COLO668 (cell line): ENCODE data around the gene SIPA1L3.

ENCODE experiments used
- DNase-seq: peaks from one replicate; lab custom pipeline; 2025; ENCODE audit not compliant: unreplicated experiment; lab: John Stamatoyannopoulos, UW

SIPA1L3 gene

DNA sequence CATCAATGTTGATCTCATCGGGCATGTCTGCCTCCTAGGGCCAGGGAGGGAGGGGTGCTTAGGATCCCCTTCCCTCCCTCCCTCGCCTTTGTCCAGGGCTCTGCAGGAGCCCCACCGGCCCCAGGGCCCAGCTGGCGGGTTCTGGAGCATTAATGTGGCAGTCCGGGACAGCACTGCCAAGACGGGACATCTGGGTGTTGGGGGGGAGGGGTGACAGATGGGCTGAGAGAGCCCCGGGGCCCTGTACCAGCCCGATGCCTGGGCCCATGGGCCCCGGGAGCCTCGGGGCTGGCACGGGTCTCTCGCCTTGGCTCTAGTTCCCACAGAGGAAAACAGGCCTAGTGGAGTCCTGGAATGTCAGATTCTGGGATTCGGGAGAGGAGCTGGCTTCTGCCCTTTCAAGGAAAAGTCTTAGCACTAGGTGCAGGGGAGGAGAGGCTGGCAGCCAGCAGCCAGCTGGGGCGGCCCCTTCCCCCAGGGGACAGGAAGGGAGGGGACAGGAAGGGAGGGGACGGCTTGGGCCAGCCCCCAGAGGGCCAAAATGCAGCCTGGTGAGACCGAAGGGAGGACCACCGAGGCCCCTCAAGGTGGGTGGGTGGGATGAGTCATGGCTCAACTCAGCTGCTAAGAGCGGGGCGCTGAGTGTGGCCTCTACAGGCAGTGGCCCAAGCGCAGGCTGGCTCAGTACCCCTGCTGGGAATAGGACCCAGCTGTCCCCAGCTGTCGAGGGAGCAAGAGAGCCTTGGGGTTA, 346.1 kb downstream of the SIPA1L3 start:
- no peak for DNase-seq

DNA sequence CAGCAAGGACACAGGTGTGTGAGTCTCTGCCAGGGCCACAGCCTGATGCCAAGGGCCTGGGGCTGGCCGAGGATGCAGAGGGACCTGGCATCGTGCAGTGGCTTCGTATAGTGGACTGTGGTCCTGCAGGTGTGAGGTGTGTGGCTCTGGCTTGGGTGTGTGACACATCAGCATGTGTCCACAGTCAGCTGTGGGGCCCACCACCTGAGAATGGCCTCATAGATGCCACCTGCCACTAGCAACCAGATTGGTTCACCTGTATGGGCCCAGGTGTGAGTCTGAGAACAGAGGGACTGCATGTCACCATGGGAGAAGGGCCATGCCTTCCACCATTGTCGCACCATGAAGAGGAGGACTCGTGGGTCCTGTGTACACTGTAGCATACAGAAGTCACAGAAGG, 346.8 kb downstream of the SIPA1L3 start:
- DNase-seq: no peak

DNA sequence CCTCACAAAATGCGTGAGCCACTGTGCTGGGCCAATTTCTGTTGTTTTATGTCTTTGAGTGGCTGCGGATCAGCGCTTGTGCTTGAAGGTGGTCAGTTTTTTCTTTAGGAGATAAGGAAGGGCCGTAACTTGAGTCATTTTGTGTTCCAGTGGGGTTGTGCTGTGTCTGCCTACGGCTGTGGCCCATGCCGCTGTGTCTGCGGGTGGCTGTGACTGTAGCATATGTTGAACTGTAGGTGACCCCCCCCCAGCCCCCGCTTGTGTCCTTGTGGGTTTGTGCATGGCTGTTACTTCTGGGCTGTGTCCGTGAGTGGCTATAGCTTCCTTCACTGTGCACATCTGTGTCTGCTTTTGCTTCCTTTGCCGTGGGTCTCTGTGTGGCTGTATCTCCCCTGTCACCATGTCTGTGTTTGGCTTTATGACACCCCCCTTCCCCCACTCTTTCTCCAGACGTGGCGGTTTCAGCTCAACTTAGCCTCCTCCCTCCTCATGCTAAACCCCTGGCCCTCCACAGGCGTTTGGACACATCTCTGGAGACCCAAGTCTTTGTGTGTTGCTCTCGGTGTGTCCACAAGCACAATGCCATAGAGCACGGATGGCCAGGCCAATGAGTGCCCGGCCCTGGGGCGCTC, 348.5 kb downstream of the SIPA1L3 start:
- DNase-seq: no peak
